ENCODE measurements around the gene PGAM4.
"Not testable (repeated sequence)": the region's sequence is repeated elsewhere in the genome, so short reads cannot be mapped to it uniquely, and the experiment has no call there.

PGAM4 gene

GRCh38 chrX:77925764-77926163 is 43.7 kb downstream of the PGAM4 start:
- DNase-seq (ENCODE audit: low spot score), result no peak

GRCh38 chrX:77924320-77924859 is 45.0 kb downstream of the PGAM4 start:
- no peak for DNase-seq (ENCODE audit: low spot score)

GRCh38 chrX:77922787-77923186 is 46.7 kb downstream of the PGAM4 start:
- DNase-seq (ENCODE audit: low spot score), result no peak

- not testable (repeated sequence) for DNase-seq (ENCODE audit: low spot score)
Observed at GRCh38 chrX:77919370-77919769, 50.1 kb downstream of the PGAM4 start.

- no peak for DNase-seq (ENCODE audit: low spot score)
Observed at GRCh38 chrX:77918568-77918967, 50.9 kb downstream of the PGAM4 start.

Data from kidney capillary endothelial cell (primary cell).